Spleen (tissue), 7 donors: ENCODE measurements around the gene DIRAS2.

ENCODE experiments used
- CTCF ChIP-seq, 11 experiments: fragments of 200-600 bp in 7 of 11; fragments of 450-650 bp in 4 of 11; sonication (generic) in 4 of 11; IDR thresholded peaks in 8 of 11; conservative IDR thresholded peaks in 3 of 11; 1 replicate in 7 of 11; 2 replicates in 4 of 11; pipeline versions ENCODE4 v1.4.0 to v1.8.0; 2016 to 2021; ENCODE audit warnings: antibody characterized with exemption in 11 of 11, inconsistent platforms in 4 of 11, mild to moderate bottlenecking in 1 of 11
- POLR2A ChIP-seq, 3 donors: fragments of 450-650 bp; IDR thresholded peaks; one replicate each; pipeline ENCODE4 v1.5.1; 2017; ENCODE audit warnings: antibody characterized with exemption in 3 of 3, mild to moderate bottlenecking in 1 of 3
- donor health status: DM: no; HTN: no; CAD: no; lungs with moderate emphysema.
- donor health status: DM: no; HTN: no; CAD: no.
- donor health status: DM: no; HTN: no; CAD: no.

DNA sequence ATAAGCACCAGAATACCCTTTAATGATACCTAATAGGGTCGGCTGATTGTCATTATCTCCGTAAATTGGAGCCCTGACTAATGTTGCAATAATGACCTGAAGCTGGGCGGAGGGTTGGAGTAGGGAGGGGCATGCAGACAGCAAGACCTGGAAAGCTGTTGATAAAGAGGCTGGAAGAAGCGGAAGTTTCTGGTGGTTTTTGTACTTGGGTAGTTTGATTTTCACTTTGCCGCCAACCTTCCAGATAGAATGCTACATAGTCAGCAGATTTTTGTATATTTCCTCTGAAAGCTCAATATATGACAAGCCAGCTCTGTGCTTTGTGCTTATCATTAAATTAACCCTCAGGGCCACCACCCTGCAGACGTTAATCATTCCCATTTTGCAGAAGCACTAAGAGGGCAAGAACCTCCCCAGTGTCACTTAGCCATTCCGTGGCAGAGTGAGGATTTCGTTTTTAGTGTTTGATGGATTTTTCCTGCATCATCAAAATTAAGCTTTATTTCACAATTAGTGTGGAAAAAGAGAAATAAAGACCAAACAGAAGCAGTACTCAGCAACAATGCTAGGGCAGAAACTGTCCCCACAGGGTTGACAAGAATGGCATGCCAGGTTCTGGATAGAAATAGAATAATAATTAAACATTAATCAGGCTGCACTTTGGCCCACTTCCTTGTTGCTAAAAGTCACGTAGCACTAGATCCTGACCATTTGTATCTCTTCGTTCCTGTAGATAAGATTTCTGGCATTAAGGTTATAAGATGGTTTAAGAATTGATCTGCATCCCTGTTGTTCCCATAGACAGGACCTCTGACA, 34.7 kb downstream of the DIRAS2 start:
- no peak for TF ChIP-seq POLR2A (IDR thresholded peaks at IDR 0.05)
- TF ChIP-seq CTCF (IDR thresholded peaks at IDR 0.05 in 8 of 11, conservative IDR thresholded peaks at IDR 0.05 in 3 of 11): no peak
